GM12878 (cell line): ENCODE results near the gene MAST4.

Experiments used
- EP300 ChIP-seq, 2 experiments: fragments of 150-350 bp in 1 of 2; IDR thresholded peaks; 2 replicates each; pipeline ENCODE4 v1.6.1; 2011 to 2012; ENCODE audit warnings: low read depth in 2 of 2, low read length in 2 of 2, borderline replicate concordance in 1 of 2, improper control_type of control experiment in 1 of 2, inconsistent platforms in 1 of 2; ENCODE audit not compliant: control insufficient read depth in 1 of 2
- MEF2A ChIP-seq: IDR thresholded peaks from 2 replicates; pipeline ENCODE4 v1.6.1; 2011; ENCODE audit warnings: low read depth, mild to moderate bottlenecking, low read length, moderate library complexity; ENCODE audit not compliant: insufficient read depth
- MYC ChIP-seq: IDR thresholded peaks from 2 replicates; pipeline ENCODE4 v1.6.1; 2011; ENCODE audit warnings: mild to moderate bottlenecking, low read length, moderate library complexity, inconsistent platforms; ENCODE audit not compliant: insufficient read depth, insufficient replicate concordance, insufficient read length, severe bottlenecking
- POLR2A ChIP-seq: IDR thresholded peaks from 2 replicates; pipeline ENCODE4 v1.6.1; 2011; ENCODE audit warnings: low read depth, mild to moderate bottlenecking, low read length
- ZNF217 ChIP-seq: fragments of 450-650 bp; IDR thresholded peaks from 2 replicates; pipeline ENCODE4 v1.6.1; 2017; ENCODE audit warnings: antibody characterized with exemption, mild to moderate bottlenecking
- ZNF24 ChIP-seq: fragments of 450-650 bp; IDR thresholded peaks from 2 replicates; pipeline ENCODE4 v1.6.1; 2017; ENCODE audit warnings: antibody characterized with exemption, mild to moderate bottlenecking

- TF ChIP-seq POLR2A (no peak), EP300 (IDR thresholded peaks at IDR 0.05; ENCODE audit: borderline replicate concordance in 1 of 2, control insufficient read depth in 1 of 2, low read depth in 2 of 2, low read length in 2 of 2) (no peak), MEF2A (no peak), MYC (no peak), ZNF217 (no peak), ZNF24 (no peak)
Observed at GRCh38 chr5:66828046-66828547, 231.9 kb downstream of the MAST4 start.
